C4-2B (cell line): Measurements from ENCODE around the gene CAVIN2.

Experiments used
- ZFX ChIP-seq: fragments of 450-650 bp; IDR thresholded peaks from 2 replicates; pipeline ENCODE4 v1.6.1; 2017
- TF ChIP-seq, protein P1 (sequence below): fragments of 450-650 bp; conservative IDR thresholded peaks from 2 replicates; pipeline ENCODE4 v1.5.1; 2017; ENCODE audit warnings: mild to moderate bottlenecking

GRCh38 chr2:191892391-191892790, 45.5 kb upstream of the CAVIN2 start:
- TF ChIP-seq, protein P1, sequence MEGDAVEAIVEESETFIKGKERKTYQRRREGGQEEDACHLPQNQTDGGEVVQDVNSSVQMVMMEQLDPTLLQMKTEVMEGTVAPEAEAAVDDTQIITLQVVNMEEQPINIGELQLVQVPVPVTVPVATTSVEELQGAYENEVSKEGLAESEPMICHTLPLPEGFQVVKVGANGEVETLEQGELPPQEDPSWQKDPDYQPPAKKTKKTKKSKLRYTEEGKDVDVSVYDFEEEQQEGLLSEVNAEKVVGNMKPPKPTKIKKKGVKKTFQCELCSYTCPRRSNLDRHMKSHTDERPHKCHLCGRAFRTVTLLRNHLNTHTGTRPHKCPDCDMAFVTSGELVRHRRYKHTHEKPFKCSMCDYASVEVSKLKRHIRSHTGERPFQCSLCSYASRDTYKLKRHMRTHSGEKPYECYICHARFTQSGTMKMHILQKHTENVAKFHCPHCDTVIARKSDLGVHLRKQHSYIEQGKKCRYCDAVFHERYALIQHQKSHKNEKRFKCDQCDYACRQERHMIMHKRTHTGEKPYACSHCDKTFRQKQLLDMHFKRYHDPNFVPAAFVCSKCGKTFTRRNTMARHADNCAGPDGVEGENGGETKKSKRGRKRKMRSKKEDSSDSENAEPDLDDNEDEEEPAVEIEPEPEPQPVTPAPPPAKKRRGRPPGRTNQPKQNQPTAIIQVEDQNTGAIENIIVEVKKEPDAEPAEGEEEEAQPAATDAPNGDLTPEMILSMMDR: no peak
- TF ChIP-seq ZFX: no peak
